ENCODE data around the gene SLMAP.

DNA sequence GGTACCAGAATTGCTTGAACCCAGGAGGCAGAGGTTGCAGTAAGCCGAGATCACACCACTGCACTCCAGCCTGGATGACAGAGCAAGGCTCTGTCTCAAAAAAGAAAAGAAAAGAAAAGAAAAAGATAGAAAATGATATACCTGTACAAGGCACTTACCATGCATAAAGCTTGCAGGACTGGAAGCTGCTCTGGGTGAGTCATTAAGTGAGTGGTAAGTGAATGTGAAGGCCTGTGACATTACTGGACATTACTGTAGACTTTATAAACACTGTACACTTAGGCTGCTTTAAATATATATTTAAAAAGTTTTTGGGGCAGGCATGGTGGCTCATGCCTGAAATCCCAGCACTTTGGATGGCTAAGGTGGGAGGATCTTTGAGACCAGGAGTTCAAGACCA is 99.2 kb downstream of the SLMAP start:
- no peak for TF ChIP-seq POLR2A (IDR thresholded peaks at IDR 0.05)
- TF ChIP-seq, protein P1, sequence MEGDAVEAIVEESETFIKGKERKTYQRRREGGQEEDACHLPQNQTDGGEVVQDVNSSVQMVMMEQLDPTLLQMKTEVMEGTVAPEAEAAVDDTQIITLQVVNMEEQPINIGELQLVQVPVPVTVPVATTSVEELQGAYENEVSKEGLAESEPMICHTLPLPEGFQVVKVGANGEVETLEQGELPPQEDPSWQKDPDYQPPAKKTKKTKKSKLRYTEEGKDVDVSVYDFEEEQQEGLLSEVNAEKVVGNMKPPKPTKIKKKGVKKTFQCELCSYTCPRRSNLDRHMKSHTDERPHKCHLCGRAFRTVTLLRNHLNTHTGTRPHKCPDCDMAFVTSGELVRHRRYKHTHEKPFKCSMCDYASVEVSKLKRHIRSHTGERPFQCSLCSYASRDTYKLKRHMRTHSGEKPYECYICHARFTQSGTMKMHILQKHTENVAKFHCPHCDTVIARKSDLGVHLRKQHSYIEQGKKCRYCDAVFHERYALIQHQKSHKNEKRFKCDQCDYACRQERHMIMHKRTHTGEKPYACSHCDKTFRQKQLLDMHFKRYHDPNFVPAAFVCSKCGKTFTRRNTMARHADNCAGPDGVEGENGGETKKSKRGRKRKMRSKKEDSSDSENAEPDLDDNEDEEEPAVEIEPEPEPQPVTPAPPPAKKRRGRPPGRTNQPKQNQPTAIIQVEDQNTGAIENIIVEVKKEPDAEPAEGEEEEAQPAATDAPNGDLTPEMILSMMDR (IDR thresholded peaks at IDR 0.05) = no peak
